Endothelial cell of umbilical vein (primary cell): ENCODE results near the gene RAB31. TPM values are rescaled to one million over a fixed set of nuclear protein-coding genes. Genes with fewer than 3 reads are reported as not detected.

Source experiments
- BruUV-seq: library from RNA; stranded (reverse); fragments of 400-500 nt; replicated peaks from 2 replicates; lab custom pipeline; 2021; lab: Mats Ljungman, UMichigan
- CTCF ChIA-PET: fragments of 300-600, 350-600 bp; sonication (Branson Sonifier 250); formaldehyde crosslinking; loops from one replicate; lab custom pipeline; 2021; ENCODE audit warnings: antibody characterized with exemption, inconsistent platforms; lab: Charles Lee
- POLR2A ChIA-PET: fragments of 300-600, 350-600 bp; sonication (Branson Sonifier 250); formaldehyde crosslinking; loops from one replicate; lab custom pipeline; 2021; ENCODE audit warnings: antibody characterized with exemption, inconsistent platforms; lab: Charles Lee
- DNase-seq: peaks from one replicate; pipeline ENCODE4 v3.0.0-alpha.2; 2011; ENCODE audit warnings: low read depth, low spot score
- FAIRE-seq: peaks from 2 replicates; lab custom pipeline; 2011; peaks lifted over from hg19 to GRCh38; lab: Jason Lieb, UNC
- H2AFZ ChIP-seq: 2 replicates; pipeline ENCODE4 v1.6.0; 2012; ENCODE audit warnings: low read depth, low read length, control low read depth, inconsistent platforms
- H3K27ac ChIP-seq: 2 replicates; pipeline ENCODE4 v1.5.1; 2011; ENCODE audit warnings: low read depth, mild to moderate bottlenecking, control low read depth, low read length, moderate library complexity; ENCODE audit not compliant: insufficient read depth
- H3K27me3 ChIP-seq, 2 experiments: 2 replicates each; pipeline versions ENCODE4 v1.6.0 to v1.6.1; 2011; ENCODE audit warnings: low read length in 2 of 2, mixed read lengths in 1 of 2; ENCODE audit not compliant: control insufficient read depth in 2 of 2, insufficient read depth in 2 of 2
- H3K36me3 ChIP-seq, 2 experiments: 2 replicates in 1 of 2; 3 replicates in 1 of 2; pipeline ENCODE4 v1.5.1; 2011; ENCODE audit warnings: low read length in 2 of 2, mild to moderate bottlenecking in 1 of 2, moderate library complexity in 1 of 2; ENCODE audit not compliant: control insufficient read depth in 2 of 2, insufficient read depth in 2 of 2; ENCODE audit errors: extremely low read depth in 1 of 2
- H3K4me1 ChIP-seq: 3 replicates; pipeline ENCODE4 v1.5.1; 2011; ENCODE audit warnings: mild to moderate bottlenecking, low read length; ENCODE audit not compliant: control insufficient read depth, insufficient read depth; ENCODE audit errors: extremely low read depth
- H3K4me2 ChIP-seq: 2 replicates; pipeline ENCODE4 v1.6.1; 2011; ENCODE audit warnings: low read length, control low read depth, mixed read lengths; ENCODE audit not compliant: insufficient read depth
- H3K4me3 ChIP-seq, 3 experiments: fragments of 200-600 bp in 1 of 3; sonication (generic), shearing (Covaris generic) in 1 of 3; replicated peaks in 1 of 3; 2 replicates each; pipeline ENCODE4 v1.5.1; 2011 to 2016; ENCODE audit warnings: control low read depth in 3 of 3, low read length in 3 of 3, mild to moderate bottlenecking in 2 of 3, inconsistent platforms in 1 of 3, low read depth in 1 of 3, moderate library complexity in 1 of 3; ENCODE audit not compliant: insufficient read depth in 1 of 3
- H3K79me2 ChIP-seq: 2 replicates; pipeline ENCODE4 v1.6.0; 2012; ENCODE audit warnings: low read length, inconsistent platforms; ENCODE audit not compliant: control insufficient read depth, insufficient read depth
- H3K9ac ChIP-seq: replicated peaks from 2 replicates; pipeline ENCODE3; 2011; ENCODE audit warnings: low read length, control low read depth; ENCODE audit not compliant: insufficient read depth; ENCODE audit errors: extremely low read depth
- H3K9me1 ChIP-seq: replicated peaks from 3 replicates; pipeline ENCODE4 v1.6.0; 2011; ENCODE audit warnings: mild to moderate bottlenecking, low read length; ENCODE audit not compliant: control insufficient read depth, insufficient read depth; ENCODE audit errors: extremely low read depth
- H3K9me3 ChIP-seq: replicated peaks from 2 replicates; pipeline ENCODE4 v1.5.1; 2012; ENCODE audit warnings: low read length, inconsistent platforms; ENCODE audit not compliant: control insufficient read depth, insufficient read depth
- H4K20me1 ChIP-seq: replicated peaks from 2 replicates; pipeline ENCODE3; 2011; ENCODE audit warnings: mild to moderate bottlenecking, low read length; ENCODE audit not compliant: control insufficient read depth, insufficient read depth; ENCODE audit errors: extremely low read depth
- CTCF ChIP-seq, 2 donors: IDR thresholded peaks; 1 replicate in 1 of 2; 2 replicates in 1 of 2; pipeline ENCODE4 v1.5.1; 2011; ENCODE audit warnings: low read length in 2 of 2, mild to moderate bottlenecking in 2 of 2, moderate library complexity in 2 of 2, control low read depth in 1 of 2, inconsistent platforms in 1 of 2, low read depth in 1 of 2; ENCODE audit not compliant: insufficient read depth in 1 of 2; ENCODE audit errors: extremely low read depth in 1 of 2
- EZH2 ChIP-seq: IDR thresholded peaks from 2 replicates; pipeline ENCODE4 v1.6.1; 2012; ENCODE audit warnings: borderline replicate concordance, low read depth, mild to moderate bottlenecking, moderate library complexity, low read length, inconsistent platforms; ENCODE audit not compliant: severe bottlenecking
- FOS ChIP-seq: IDR thresholded peaks from 2 replicates; pipeline ENCODE4 v1.6.1; 2011; ENCODE audit warnings: mild to moderate bottlenecking, low read length, moderate library complexity, borderline replicate concordance; ENCODE audit not compliant: insufficient read depth
- GATA2 ChIP-seq: IDR thresholded peaks from 2 replicates; pipeline ENCODE4 v1.7.0; 2011; ENCODE audit warnings: low read depth, mild to moderate bottlenecking, moderate library complexity, mixed read lengths, low read length; ENCODE audit not compliant: insufficient read length, insufficient read depth
- JUN ChIP-seq: IDR thresholded peaks from 2 replicates; pipeline ENCODE4 v1.6.1; 2011; ENCODE audit warnings: borderline replicate concordance, low read depth; ENCODE audit not compliant: insufficient read length, insufficient read depth
- MYC ChIP-seq: IDR thresholded peaks from one replicate; pipeline ENCODE4 v1.6.1; 2011; ENCODE audit warnings: mild to moderate bottlenecking, low read depth, low read length
- POLR2A ChIP-seq: IDR thresholded peaks from 2 replicates; pipeline ENCODE4 v1.6.1; 2012; ENCODE audit warnings: low read depth, mild to moderate bottlenecking, control low read depth, low read length
- POLR2AphosphoS5 ChIP-seq: IDR thresholded peaks from 2 replicates; pipeline ENCODE4 v1.6.1; 2012; ENCODE audit warnings: low read depth, mild to moderate bottlenecking, control low read depth, low read length, moderate library complexity; ENCODE audit not compliant: insufficient read depth
- dilution Hi-C: fragments of 300-500 bp; cut with MboI; formaldehyde crosslinking; loops from one replicate; pipeline ENCODE4 v1.15.0; 2019; ENCODE audit warnings: low sequenced_read_pairs; ENCODE audit not compliant: extremely low pct_ligation_motif_present
- intact Hi-C: fragments of 100-400 bp; cut with micrococcal nuclease; formaldehyde crosslinking; loops from one replicate; pipeline ENCODE4 v1.10.0; 2022
- polyA plus RNA-seq, 4 experiments: library from polyadenylated mRNA; depleted of rRNA in 3 of 4; stranded (reverse) in 3 of 4; unstranded in 1 of 4; fragments of >200 nt; gene quantifications; 2 replicates each; pipeline versions ENCODE4 v1.2.1 to v1.2.3, GENCODE V29; 2011 to 2012; ENCODE audit warnings: missing spikeins in 1 of 4
- total RNA-seq: library from RNA; stranded (reverse); gene quantifications from 2 replicates; pipeline ENCODE4 v1.2.3, GENCODE V29; 2021
- TF ChIP-seq, protein P1 (sequence below): IDR thresholded peaks from 2 replicates; pipeline ENCODE4 v1.6.1; 2011; ENCODE audit not compliant: insufficient read depth, insufficient read length

RAB31 gene
- total and polyA plus RNA-seq, 2 donors (not counting 3 experiments of a cell fraction or from before 2014, with no cell fraction given), result 30.5 TPM

DNA sequence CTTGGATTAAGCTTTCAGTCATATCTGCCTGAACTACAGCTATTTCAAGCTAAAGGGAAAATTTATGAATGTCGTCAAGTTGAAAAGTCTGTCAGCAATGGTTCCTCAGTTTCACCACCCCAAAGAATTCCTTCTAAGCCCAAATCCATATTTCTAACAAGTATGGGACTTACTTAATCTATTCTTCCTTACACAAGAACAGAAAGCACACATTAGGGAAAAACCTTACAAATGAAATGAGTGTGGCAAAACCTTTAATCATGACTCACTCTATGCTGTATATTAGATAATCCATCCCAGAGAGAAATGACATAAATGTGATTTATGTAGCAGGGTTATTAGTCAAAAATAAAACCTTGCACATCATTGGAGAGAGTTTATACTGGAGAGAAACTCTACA is 78.9 kb downstream of the RAB31 start:
- TF ChIP-seq, protein P1, sequence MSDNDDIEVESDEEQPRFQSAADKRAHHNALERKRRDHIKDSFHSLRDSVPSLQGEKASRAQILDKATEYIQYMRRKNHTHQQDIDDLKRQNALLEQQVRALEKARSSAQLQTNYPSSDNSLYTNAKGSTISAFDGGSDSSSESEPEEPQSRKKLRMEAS, result no peak
- TF ChIP-seq JUN, result no peak
- no peak for TF ChIP-seq FOS
- TF ChIP-seq CTCF (IDR thresholded peaks at IDR 0.05; ENCODE audit: extremely low read depth in 1 of 2, insufficient read depth in 1 of 2, low read depth in 1 of 2, low read length in 2 of 2), result no peak
- TF ChIP-seq GATA2, result no peak
- no peak for TF ChIP-seq POLR2A
- TF ChIP-seq POLR2AphosphoS5, result no peak
- TF ChIP-seq MYC, result no peak
- TF ChIP-seq EZH2, result no peak
- no peaks in the 10 kb centered on the region for H3K9me1 ChIP-seq
- no peaks in the 10 kb centered on the region for H3K27me3 ChIP-seq
- intact Hi-C loops, result no loop called here
- no peaks in the 10 kb centered on the region for H4K20me1 ChIP-seq
- POLR2A ChIA-PET, result no interaction called here
- H3K79me2 ChIP-seq, result no peaks in the 10 kb centered on the region
- no peaks in the 10 kb centered on the region for H3K4me1 ChIP-seq
- CTCF ChIA-PET, result no interaction called here
- no peaks in the 10 kb centered on the region for H3K36me3 ChIP-seq
- no peak for DNase-seq
- BruUV-seq, result no TSS peak
- H3K9ac ChIP-seq, result no peak overlapping the region
- no peak overlapping the region for H3K4me2 ChIP-seq
- H3K9me3 ChIP-seq, result no peaks in the 10 kb centered on the region
- no peak overlapping the region for H3K27ac ChIP-seq
- dilution Hi-C loops, result no loop called here
- no peak overlapping the region for H2AFZ ChIP-seq
- FAIRE-seq, result no peak
- no peak overlapping the region for H3K4me3 ChIP-seq
